ENCODE data around the gene ERCC6L2. TPM values are rescaled to one million over a fixed set of nuclear protein-coding genes. Genes with fewer than 3 reads are reported as not detected.

The ERCC6L2 gene
- total and polyA plus RNA-seq, 2 of the 4 experiments (the other 2 are of a cell fraction): 13.0 to 67.6 TPM

- TF ChIP-seq CEBPB (IDR thresholded peaks at IDR 0.05; ENCODE audit: low read depth, low read length): no peak
- TF ChIP-seq FOS (IDR thresholded peaks at IDR 0.05; ENCODE audit: low read depth, low read length): peak; percentile 26; the same call in 1 of the 2 replicates
Observed at GRCh38 chr9:95864852-95865580, 10.5 kb upstream of the ERCC6L2 start.

More at GRCh38 chr9:95864852-95865580, 10.5 kb upstream of the ERCC6L2 start:
- peak; percentile 68; the same call in 1 of the 2 replicates for ATAC-seq (ENCODE audit: low read depth)
- Histone ChIP-seq H2BK5ac (ENCODE audit: low read depth, low read length, poor library complexity, severe bottlenecking) (no peak overlapping the region), H3K27ac (ENCODE audit: insufficient read depth, low read length) (no peak overlapping the region), H3K9ac (ENCODE audit: low read depth, low read length) (no peak overlapping the region), H4K5ac (ENCODE audit: low read depth, low read length) (no peak overlapping the region), H2BK20ac (ENCODE audit: low read depth, low read length) (no peak overlapping the region), H2BK120ac (ENCODE audit: low read depth, low read length) (no peak overlapping the region), H2AK9ac (replicated peaks; ENCODE audit: low read depth, low read length, poor library complexity) (no peak overlapping the region), H3K9me3 (ENCODE audit: control insufficient read depth, insufficient read depth, low read length) (no peaks in the 10 kb centered on the region), H2BK15ac (ENCODE audit: low read depth, low read length) (no peak overlapping the region), H4K20me1 (ENCODE audit: insufficient read depth, low read length) (no peaks in the 10 kb centered on the region), H3K18ac (ENCODE audit: low read depth, low read length) (no peak overlapping the region), H3K23ac (ENCODE audit: low read depth, low read length) (no peak overlapping the region), H4K91ac (ENCODE audit: insufficient read depth, low read depth, low read length) (no peak overlapping the region), H3K14ac (replicated peaks; ENCODE audit: low read depth, low read length) (no peak overlapping the region), H3K4me3 (ENCODE audit: insufficient read depth, low read depth, low read length) (no peak overlapping the region), H3K4ac (ENCODE audit: low read depth, low read length) (no peak overlapping the region), H2AK5ac (ENCODE audit: low read depth, low read length) (no peak overlapping the region), H3K9me1 (ENCODE audit: insufficient read depth, low read length) (no peaks in the 10 kb centered on the region), H3K36me3 (ENCODE audit: control insufficient read depth, insufficient read depth, low read length) (no peaks in the 10 kb centered on the region), H3K4me2 (ENCODE audit: low read depth, low read length) (no peak overlapping the region), H3K79me1 (ENCODE audit: low read depth in 1 of 2, low read length in 2 of 2) (no peaks in the 10 kb centered on the region), H3K27me3 (ENCODE audit: control insufficient read depth, insufficient read depth, low read length) (no peaks in the 10 kb centered on the region), H2AFZ (replicated peaks; ENCODE audit: low read length, poor library complexity) (no peak overlapping the region), H4K8ac (ENCODE audit: low read depth in 2 of 2, low read length in 2 of 2) (no peak overlapping the region), H3K56ac (ENCODE audit: extremely low read depth, insufficient read depth, low read length) (no peak overlapping the region), H3K4me1 (ENCODE audit: control insufficient read depth, insufficient read depth, low read length) (no peaks in the 10 kb centered on the region)
- dilution Hi-C loops (cut with HindIII; ENCODE audit: low sequenced_read_pairs, unreplicated experiment): no loop called here
- in situ Hi-C loops (cut with MboI; ENCODE audit: low sequenced_read_pairs): no loop called here
- ChIA-PET CTCF (interaction anchor here (0.6 kb wide), 1 partner anchor 83 kb away, joined by 3 read pairs; no protein-coding TSS in a partner anchor), POLR2A (ENCODE audit: unreplicated experiment) (no interaction called here)
- intact Hi-C loops (cut with micrococcal nuclease): no loop called here
- no TSS peak for BruUV-seq (replicated peaks)
- no CpG with 5 or more reads among the region's 3 CpGs for WGBS, 2 experiments (ENCODE audit: extremely low coverage in 2 of 2, insufficient read length in 1 of 2)
- DNase-seq: peak; percentile 37
